Cardiac fibroblast (primary cell): ENCODE results near the gene FYB1.
"Not testable (repeated sequence)": the region's sequence is repeated elsewhere in the genome, so short reads cannot be mapped to it uniquely, and the experiment has no call there.

ENCODE experiments used
- DNase-seq, 2 donors: peaks; one replicate each; pipeline versions ENCODE4 v3.0.0 to v3.0.0-alpha.2; 2010; ENCODE audit warnings: low read depth in 2 of 2
- H3K4me3 ChIP-seq, 2 donors: replicated peaks in 1 of 2; 1 replicate in 1 of 2; 2 replicates in 1 of 2; pipeline ENCODE4 v1.5.1; 2011; ENCODE audit warnings: low read depth in 2 of 2, low read length in 2 of 2, mild to moderate bottlenecking in 2 of 2, moderate library complexity in 1 of 2
- CTCF ChIP-seq: IDR thresholded peaks from one replicate; pipeline ENCODE4 v1.5.1; 2011; ENCODE audit warnings: low read depth, mild to moderate bottlenecking, low read length, inconsistent platforms

The FYB1 gene

GRCh38 chr5:39228596-39228995 is 9.2 kb upstream of the FYB1 start:
- TF ChIP-seq CTCF, result no peak

GRCh38 chr5:39226558-39226957 is 7.2 kb upstream of the FYB1 start:
- no peak for TF ChIP-seq CTCF
- no peak for DNase-seq
- H3K4me3 ChIP-seq, result no peak overlapping the region

More at GRCh38 chr5:39228596-39228995, 9.2 kb upstream of the FYB1 start:
- H3K4me3 ChIP-seq, result no peak overlapping the region
- DNase-seq, result no peak

GRCh38 chr5:39226100-39226451 is 6.7 kb upstream of the FYB1 start:
- no peak overlapping the region for H3K4me3 ChIP-seq
- TF ChIP-seq CTCF, result no peak
- DNase-seq, result no peak

- no peak overlapping the region for H3K4me3 ChIP-seq
- DNase-seq, result no peak
- no peak for TF ChIP-seq CTCF
Observed at GRCh38 chr5:39225405-39226099, 6.2 kb upstream of the FYB1 start.

GRCh38 chr5:39224196-39224761 is 4.9 kb upstream of the FYB1 start:
- DNase-seq, result peak; percentile 38 to 59
- H3K4me3 ChIP-seq, result no peak overlapping the region

GRCh38 chr5:39223565-39224156 is 4.3 kb upstream of the FYB1 start:
- H3K4me3 ChIP-seq, result no peak overlapping the region
- DNase-seq, result no peak
- TF ChIP-seq CTCF, result no peak

More at GRCh38 chr5:39224196-39224761, 4.9 kb upstream of the FYB1 start:
- no peak for TF ChIP-seq CTCF

- DNase-seq, H3K4me3 ChIP-seq: not testable (repeated sequence)
Observed at GRCh38 chr5:39221671-39222070, 2.3 kb upstream of the FYB1 start.
